Brain microvascular endothelial cell (primary cell): ENCODE measurements around the gene CEP104.
"Not testable (repeated sequence)": the region's sequence is repeated elsewhere in the genome, so short reads cannot be mapped to it uniquely, and the experiment has no call there.

Source experiments
- DNase-seq: peaks from one replicate; pipeline ENCODE4 v3.0.0-alpha.2; 2020
- H3K27ac ChIP-seq: fragments of 250-450 bp; sonication (Bioruptor Pico); 2 replicates; pipeline ENCODE4 v1.5.1; 2020; ENCODE audit warnings: mild to moderate bottlenecking, moderate library complexity
- H3K27me3 ChIP-seq: fragments of 250-450 bp; sonication (Bioruptor Pico); replicated peaks from 2 replicates; pipeline ENCODE4 v1.5.1; 2020; ENCODE audit warnings: mild to moderate bottlenecking
- H3K36me3 ChIP-seq: fragments of 250-450 bp; sonication (Bioruptor Pico); replicated peaks from 2 replicates; pipeline ENCODE4 v1.5.1; 2020; ENCODE audit warnings: mild to moderate bottlenecking
- H3K4me3 ChIP-seq: 2 replicates; pipeline ENCODE4 v1.5.1; 2011; ENCODE audit warnings: low read depth, mild to moderate bottlenecking, control low read depth, low read length, moderate library complexity
- in situ Hi-C: cut with HindIII; loops from 2 replicates; pipeline ENCODE4 v1.10.0; 2017; ENCODE audit warnings: low sequenced_read_pairs, low pct_ligation_motif_present
- TF ChIP-seq, protein P1 (sequence below): IDR thresholded peaks from 2 replicates; pipeline ENCODE4 v1.5.1; 2011; ENCODE audit warnings: low read depth, mild to moderate bottlenecking, moderate library complexity, low read length, control low read depth, inconsistent platforms; ENCODE audit errors: missing control alignments

The CEP104 gene

DNA sequence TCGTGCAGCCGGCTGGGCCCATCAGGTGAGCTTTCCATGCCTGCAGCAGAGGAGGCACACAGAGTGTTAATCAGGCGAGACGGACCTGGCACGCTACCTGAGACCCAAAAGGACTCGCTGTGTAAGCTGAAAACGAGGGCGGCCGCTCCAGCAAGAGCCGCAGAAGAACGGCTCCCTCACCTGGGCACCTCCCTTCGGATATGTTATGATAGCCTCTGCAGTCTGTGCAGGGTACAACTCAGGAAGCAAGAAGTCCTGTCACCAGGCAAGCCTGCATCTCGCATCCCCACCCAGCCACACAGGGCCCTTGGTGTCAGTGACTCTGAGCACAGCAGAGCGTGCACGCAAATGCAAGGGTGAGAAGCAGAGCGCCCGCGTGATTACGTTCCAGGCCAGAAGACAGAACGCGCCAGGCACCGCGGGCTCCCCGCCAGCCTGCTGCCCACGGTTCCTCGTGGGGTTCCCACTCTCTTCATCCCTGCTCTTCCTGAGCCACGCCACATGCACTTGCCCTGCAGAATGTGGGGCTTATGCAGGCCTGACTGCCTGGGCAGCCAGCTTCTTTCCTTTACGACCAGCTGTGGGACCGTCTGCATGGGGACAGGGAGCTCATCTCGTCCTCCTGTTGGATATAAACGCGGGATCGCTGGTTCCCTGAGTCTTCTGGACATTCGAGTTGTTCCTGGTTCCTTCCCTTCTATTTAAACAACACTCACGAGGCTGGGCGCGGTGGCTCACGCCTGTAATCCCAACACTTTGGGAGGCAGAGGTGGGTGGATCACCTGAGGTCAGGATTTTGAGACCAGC lies 40.5 kb downstream of the CEP104 start:
- in situ Hi-C loops = no loop called here
- Histone ChIP-seq H3K36me3 (no peaks in the 10 kb centered on the region), H3K27me3 (no peaks in the 10 kb centered on the region), H3K4me3 (no peak overlapping the region), H3K27ac (no peak overlapping the region)
- TF ChIP-seq, protein P1, sequence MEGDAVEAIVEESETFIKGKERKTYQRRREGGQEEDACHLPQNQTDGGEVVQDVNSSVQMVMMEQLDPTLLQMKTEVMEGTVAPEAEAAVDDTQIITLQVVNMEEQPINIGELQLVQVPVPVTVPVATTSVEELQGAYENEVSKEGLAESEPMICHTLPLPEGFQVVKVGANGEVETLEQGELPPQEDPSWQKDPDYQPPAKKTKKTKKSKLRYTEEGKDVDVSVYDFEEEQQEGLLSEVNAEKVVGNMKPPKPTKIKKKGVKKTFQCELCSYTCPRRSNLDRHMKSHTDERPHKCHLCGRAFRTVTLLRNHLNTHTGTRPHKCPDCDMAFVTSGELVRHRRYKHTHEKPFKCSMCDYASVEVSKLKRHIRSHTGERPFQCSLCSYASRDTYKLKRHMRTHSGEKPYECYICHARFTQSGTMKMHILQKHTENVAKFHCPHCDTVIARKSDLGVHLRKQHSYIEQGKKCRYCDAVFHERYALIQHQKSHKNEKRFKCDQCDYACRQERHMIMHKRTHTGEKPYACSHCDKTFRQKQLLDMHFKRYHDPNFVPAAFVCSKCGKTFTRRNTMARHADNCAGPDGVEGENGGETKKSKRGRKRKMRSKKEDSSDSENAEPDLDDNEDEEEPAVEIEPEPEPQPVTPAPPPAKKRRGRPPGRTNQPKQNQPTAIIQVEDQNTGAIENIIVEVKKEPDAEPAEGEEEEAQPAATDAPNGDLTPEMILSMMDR = no peak
- DNase-seq = no peak

DNA sequence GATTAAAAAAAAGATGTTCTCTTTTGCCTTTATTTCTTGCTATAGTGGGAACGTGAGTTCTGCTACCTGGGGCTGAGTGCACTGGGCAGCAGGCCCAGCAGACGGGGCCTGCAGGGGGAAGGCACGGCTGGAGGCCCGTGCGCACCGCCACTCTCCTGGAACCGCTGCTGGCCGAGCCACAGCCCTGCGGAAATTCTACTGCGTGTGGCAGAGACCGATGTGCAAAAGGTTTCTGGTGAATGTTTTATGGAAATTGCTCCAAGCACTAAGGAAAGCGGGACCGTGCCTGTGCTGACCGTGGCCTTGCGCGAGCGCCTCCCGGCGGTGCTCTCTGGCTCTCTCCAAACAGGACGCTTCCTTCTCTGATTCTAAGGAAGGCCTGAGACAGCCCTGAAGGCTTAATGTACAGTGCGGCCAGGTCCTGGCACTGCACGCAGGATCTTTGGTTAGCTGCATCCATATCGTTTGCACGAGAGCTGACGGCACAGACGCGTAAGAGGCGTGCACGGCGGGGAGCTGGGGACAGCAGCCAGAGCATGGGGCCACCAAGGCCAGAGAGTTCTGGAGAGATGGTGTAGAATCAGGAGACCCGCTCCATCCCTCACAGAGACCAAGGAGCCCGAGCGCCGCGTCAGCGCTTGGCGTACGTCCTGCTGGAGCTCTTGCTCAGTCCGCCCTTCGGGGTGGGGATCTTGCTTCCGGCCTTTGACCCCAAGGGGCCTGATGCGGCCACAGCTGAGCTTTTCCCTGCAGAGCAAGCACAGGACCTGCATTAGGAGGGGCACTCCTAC lies 42.0 kb downstream of the CEP104 start:
- no peak for DNase-seq
- no peaks in the 10 kb centered on the region for H3K36me3 ChIP-seq
- no peak overlapping the region for H3K4me3 ChIP-seq
- H3K27ac ChIP-seq = no peak overlapping the region
- TF ChIP-seq, protein P1 = no peak
- no peaks in the 10 kb centered on the region for H3K27me3 ChIP-seq
- in situ Hi-C loops = no loop called here

DNA sequence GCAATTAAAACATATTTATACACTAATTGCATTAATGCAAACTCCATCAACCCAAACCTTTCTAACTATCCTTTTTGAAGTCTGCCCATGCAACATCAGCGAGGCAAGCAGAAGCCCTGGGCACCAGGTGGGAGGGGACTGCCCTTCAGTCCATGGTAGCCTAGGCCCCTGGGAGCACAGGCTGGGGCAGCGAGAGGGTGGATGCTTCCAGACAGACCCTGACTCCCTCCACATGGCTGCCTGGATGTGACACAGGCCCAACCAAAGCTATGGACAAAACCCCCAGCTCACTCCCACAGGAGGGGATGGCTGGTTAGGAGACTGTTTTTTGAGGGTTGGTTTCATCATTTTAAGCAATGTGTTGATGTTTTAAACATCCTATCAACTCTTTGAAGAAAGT lies 42.9 kb downstream of the CEP104 start:
- H3K27me3 ChIP-seq = no peaks in the 10 kb centered on the region
- no peak for DNase-seq
- H3K27ac ChIP-seq = no peak overlapping the region
- TF ChIP-seq, protein P1 = no peak
- no peaks in the 10 kb centered on the region for H3K36me3 ChIP-seq
- H3K4me3 ChIP-seq = no peak overlapping the region
- in situ Hi-C loops = no loop called here

DNA sequence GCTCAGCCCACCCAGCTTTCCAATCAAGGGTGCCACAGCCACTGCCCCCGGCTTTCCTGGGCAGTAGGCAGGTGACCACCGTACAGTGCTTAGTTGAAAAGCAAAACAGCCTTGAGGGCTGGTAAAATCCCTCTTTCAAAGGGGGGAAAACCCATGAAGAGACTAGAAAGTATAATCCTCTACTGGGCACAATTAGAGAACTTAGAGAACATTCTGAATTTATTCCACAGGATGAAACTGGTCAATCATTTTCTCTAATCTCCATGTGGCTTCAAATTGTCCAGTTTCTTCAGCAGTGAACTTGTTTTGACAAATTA lies 45.5 kb downstream of the CEP104 start:
- in situ Hi-C loops = no loop called here
- no peak for DNase-seq
- Histone ChIP-seq H3K4me3 (no peak overlapping the region), H3K27ac (no peak overlapping the region), H3K36me3 (no peaks in the 10 kb centered on the region), H3K27me3 (no peaks in the 10 kb centered on the region)
- TF ChIP-seq, protein P1 = no peak

DNA sequence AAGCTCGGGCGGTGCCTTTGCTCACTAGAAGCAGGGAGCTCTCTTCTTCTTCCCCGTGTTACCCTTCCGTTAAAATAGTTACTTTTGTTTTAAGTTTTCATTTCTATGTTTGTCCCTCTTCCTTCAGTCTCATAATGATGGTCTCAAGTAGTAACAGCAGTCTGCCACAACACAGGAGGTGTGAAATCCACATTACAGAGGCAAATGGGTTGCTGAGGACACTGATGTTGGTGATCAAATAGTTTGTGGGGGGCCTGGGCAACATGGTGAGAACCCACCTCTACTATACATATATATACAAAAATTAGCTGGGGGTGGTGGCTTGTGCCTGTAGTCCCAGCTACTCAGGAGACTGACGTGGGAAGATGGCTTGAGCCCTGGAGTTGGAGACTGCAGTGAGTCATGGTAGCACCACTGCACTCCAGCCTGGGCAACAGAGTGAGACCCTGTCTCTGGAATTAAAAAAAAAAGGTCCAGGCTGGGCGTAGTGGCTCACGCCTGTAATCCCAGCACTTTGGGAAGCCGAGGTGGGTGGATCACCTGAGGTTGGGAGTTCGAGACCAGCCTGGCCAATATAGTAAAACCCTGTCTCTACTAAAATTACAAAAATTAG lies 46.8 kb downstream of the CEP104 start:
- in situ Hi-C loops, H3K27me3 ChIP-seq, H3K36me3 ChIP-seq, DNase-seq, H3K27ac ChIP-seq, H3K4me3 ChIP-seq: not testable (repeated sequence)

DNA sequence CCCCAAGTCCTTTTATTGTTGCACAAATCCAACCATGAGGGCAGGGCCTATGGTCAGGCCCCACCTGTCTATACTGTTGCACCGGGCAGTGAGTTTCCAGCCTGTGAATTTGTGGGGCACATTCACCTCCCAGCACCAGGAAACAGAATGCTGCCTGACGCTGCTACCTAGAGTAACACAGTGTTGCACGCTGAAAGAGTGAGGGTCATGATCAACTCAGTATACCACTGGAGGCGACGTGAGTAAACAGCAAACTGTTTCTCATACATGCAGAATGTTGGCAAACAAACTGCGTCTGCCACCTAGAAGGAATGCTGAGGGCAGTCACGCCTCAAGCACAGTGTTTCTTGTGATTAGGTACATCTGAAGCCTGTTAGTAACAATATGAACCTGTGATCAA lies 47.3 kb downstream of the CEP104 start:
- no peak for DNase-seq
- Histone ChIP-seq H3K27me3 (no peaks in the 10 kb centered on the region), H3K27ac (no peak overlapping the region), H3K36me3 (no peaks in the 10 kb centered on the region), H3K4me3 (no peak overlapping the region)
- TF ChIP-seq, protein P1 = no peak
- in situ Hi-C loops = no loop called here
